HG03469 (cell line): ENCODE data around the gene MAGI2.

Source experiments
- ATAC-seq: cut with Tn5 transposase; IDR thresholded peaks from one replicate; pipeline ENCODE4 v1.9.1; 2021; ENCODE audit warnings: mild to moderate bottlenecking, moderate library complexity, moderate number of reproducible peaks; ENCODE audit not compliant: unreplicated experiment

MAGI2 gene

DNA sequence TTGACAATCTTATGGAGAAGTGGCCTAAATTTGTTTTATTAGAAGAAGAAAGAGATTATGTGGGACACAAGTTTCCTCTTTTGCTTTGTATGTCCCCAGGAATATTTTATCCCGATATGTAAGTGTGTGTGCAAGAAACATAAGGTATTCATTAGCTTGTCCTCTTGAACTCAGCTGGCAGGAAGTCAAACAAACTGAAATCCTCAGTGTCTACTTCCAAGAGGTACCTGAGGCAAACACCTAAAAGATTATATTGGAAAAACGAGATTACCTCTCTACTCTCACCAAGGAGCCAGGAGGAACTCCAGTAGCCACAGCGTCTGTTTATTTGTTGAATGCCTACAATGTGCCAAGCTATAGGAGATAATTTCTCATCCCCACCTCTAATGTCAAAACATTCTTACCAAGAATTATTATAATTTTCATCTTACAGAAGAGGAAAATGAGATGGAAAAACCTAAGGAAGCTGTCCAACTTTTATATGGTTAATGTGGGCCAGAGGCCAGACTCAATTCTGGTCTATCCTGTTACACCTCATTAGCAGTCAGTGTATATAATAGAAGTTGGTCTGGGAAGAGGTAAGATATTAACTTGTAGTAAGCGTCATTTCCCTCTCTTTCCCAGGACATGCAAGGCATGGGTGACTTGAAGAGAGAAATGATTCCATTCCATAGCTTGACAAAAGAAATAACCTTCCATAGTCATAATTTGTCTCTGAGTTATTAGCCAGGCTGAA, 692.7 kb downstream of the MAGI2 start:
- ATAC-seq = no peak

- no peak for ATAC-seq
Observed at GRCh38 chr7:78752554-78752953, 700.9 kb downstream of the MAGI2 start.

DNA sequence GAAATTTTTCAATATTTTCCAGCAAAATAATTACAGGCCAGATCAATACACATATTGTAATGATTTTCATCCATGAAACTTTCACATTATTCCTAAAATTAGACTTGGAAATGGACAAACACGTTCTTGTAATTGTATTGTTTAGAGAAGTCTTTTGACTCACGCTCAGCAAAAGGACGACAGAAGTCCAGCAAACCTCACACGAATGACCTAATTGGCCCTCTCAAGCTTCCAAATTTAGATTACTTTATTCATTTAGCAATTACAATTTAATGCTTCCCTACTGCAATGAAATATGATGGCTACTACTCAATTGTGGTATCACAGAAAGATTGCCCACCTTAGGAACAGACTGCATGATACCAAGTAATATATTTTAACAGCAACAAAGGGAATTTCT, 702.2 kb downstream of the MAGI2 start:
- ATAC-seq = no peak

DNA sequence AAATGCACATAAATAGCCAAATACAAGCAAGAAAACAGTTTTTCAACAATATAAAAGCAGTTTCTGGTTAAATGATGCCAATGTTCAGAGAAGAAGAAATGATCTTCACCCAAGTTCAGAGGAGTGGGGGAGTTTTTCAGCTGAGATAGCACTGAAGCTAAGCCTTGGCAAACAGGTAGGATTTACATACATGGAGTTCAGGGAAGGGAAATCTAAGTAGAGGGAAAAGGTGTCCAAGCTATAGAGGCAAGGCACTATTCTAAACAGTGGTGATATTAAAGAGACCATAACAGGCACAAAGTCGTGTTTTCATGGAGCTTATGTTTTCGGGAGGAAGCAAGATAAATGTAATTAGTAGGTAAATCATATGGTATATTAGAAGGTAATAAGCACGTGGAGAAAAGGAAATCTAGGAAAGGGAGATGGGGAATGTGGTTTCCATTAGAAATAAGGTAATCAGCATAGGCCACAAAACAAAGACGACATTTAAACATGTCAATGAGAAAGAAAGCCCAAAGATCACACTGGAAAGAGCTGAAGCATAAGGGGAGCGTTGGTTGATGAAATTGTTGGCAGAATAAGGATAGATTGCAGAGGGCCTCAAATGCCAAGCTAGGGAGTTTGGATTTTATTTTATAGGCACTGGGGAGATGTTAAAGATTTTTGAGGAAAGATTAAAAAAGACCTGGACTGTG, 704.3 kb downstream of the MAGI2 start:
- no peak for ATAC-seq

- ATAC-seq = no peak
Observed at GRCh38 chr7:78747592-78747991, 705.9 kb downstream of the MAGI2 start.

DNA sequence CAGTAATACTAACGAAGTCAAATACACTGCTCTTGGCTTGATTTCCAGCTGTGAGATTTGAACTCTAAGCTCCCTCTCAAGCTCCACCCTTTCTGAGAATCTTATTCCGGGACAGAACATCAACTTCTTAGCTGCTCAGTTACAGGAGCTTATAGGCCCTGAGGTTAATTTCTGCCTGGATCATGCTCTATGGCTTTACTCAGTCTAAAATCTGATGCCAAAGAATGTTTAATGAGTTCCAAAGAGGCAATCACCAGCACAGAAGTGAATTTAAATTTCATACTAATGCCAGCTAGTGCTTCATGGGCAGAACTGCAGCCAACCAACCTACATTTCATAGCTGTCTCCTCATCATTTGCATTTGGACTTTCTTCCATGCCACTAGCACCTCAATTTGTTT, 707.2 kb downstream of the MAGI2 start:
- ATAC-seq = no peak

GRCh38 chr7:78742694-78743093, 710.8 kb downstream of the MAGI2 start:
- ATAC-seq = no peak

DNA sequence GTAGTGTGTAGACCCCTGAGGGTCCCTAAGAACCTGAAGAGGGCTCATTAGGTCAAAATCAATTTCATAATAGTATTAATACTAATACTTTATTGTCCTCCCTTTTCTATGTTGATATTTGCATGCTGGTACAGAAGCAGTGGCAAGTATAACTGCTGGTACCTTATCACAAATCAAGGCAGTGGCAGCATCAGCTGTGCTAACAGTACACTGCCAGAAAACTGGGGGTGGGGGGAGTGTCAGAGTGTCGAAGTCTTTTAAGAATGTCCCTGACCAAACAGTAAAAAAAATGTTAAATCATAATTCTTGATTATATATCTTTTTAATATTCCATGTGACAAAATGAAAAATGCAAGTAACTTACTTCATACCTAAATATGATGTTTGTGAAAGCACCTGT, 716.9 kb downstream of the MAGI2 start:
- no peak for ATAC-seq

GRCh38 chr7:78734626-78735025, 718.8 kb downstream of the MAGI2 start:
- ATAC-seq = no peak

- ATAC-seq = no peak
Observed at GRCh38 chr7:78720066-78720465, 733.4 kb downstream of the MAGI2 start.

GRCh38 chr7:78718212-78718611, 735.3 kb downstream of the MAGI2 start:
- no peak for ATAC-seq

DNA sequence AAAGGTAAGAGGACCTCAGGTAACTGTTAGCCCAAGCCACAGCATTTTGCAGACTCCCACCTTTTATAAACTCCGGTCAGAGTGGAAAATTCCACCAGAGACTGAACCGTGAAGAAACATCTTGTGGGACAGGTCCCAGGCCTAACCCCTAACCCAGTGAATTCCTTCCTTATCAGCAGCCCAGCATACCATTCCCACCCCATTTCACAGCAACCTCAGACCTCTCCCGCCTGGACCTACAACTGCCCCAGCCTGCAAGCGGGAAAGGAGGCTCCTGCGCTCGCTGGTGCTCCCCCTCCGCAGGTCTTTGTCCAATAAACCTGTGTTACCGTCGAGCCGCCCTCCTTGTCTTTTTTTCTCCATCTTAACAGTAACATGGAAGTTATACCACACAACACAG, 736.6 kb downstream of the MAGI2 start:
- ATAC-seq = no peak

DNA sequence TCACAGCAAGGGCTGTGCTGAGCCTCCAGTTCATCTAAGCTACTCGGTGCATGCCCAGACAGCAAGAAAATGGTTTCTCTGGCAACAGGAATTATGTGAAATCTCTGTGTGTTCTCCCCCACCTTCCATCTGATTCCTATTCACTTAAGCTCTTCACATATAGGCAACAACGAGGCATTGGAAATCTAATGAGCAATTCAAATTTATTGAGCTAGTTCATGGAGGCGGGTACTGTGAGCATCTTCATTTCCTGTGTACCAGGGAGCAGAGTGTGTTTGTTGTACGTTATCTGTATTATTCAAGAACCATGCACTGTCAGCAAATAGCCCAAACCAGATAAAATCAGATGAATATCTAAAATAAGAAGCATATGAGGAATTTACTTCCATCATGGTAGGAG, 739.1 kb downstream of the MAGI2 start:
- no peak for ATAC-seq

DNA sequence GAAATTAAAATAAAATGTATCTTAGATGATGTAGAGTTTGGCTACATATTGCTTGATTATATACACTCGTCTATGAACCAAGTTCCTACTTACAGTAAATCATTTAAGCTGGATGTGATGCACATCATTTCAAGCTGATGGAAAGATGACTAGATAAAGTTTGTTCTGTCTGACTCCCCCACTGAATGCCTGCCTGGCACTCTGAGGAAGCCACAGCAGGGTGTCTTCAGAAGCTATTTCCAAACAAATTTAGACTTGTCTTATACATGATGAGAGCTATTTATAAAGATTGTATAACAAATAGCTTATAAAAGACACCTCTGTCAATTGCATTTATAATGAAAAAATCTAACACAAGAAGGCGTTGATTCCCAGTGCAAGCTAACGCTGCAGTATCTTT, 741.4 kb downstream of the MAGI2 start:
- ATAC-seq = no peak

- no peak for ATAC-seq
Observed at GRCh38 chr7:78709658-78710057, 743.8 kb downstream of the MAGI2 start.

DNA sequence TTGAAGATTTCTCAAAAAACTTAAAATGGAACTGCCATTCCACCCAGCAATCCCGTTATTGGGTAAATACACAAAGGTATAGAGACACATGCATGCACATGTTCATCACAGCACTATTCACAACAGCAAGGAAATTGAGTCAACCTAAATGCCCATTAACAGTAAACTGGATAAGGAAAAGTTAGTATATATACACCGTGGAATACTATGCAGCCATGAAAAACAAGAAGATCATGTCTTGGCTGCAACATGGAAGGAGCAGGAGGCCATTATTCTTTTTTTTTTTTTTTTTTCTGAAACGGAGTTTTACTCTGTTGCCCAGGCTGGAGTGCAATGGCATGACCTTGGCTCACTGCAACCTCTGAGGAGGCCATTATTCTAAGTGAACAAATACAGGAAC, 749.0 kb downstream of the MAGI2 start:
- ATAC-seq = no peak

- no peak for ATAC-seq
Observed at GRCh38 chr7:78703391-78703790, 750.1 kb downstream of the MAGI2 start.

GRCh38 chr7:78702770-78703169, 750.7 kb downstream of the MAGI2 start:
- no peak for ATAC-seq

- no peak for ATAC-seq
Observed at GRCh38 chr7:78695826-78696225, 757.6 kb downstream of the MAGI2 start.

DNA sequence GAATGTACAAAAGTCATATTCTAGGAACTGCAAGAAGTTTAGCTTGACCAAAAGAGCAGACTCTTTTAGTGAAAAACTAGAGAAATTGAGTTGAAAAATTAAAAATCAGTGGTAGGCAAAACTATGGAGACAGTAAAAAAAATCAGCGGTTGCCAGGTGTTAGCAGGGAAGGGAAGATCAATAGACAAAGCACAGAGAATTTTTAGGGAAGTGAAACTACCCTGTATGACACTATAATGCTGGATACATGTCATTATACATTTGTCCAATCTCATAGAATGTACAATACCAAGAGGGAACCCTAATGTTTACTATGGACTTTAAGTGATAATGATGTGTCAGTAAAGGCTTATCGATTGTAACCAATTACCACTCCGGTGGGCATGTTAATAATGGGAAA, 761.9 kb downstream of the MAGI2 start:
- no peak for ATAC-seq

GRCh38 chr7:78690174-78690573, 763.3 kb downstream of the MAGI2 start:
- ATAC-seq = no peak

DNA sequence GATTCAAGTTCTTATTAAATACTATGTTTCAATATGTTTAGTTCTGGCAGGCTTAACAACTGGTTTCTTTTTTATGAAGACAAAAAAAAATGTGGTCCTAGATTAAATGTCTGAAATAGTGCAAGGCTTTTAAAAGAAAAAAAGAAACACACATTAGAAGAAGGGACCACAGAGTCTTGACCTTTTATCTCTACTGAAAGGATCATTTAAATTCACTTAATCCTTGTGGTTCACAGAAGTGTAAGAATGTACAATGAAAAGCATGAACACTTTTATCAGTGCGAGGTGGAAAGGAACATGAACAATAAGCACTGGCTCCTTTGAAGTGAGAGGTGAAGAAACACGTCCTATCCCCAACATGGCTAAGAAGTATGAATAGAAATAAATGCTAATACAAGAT, 765.1 kb downstream of the MAGI2 start:
- ATAC-seq = no peak

GRCh38 chr7:78686189-78686588, 767.3 kb downstream of the MAGI2 start:
- no peak for ATAC-seq
